A204.1 (cell line): Measurements from ENCODE around the gene OR6C4.
"Not testable (repeated sequence)": the region's sequence is repeated elsewhere in the genome, so short reads cannot be mapped to it uniquely, and the experiment has no call there.

Experiments used
- FAIRE-seq: peaks from 2 replicates; lab custom pipeline; 2012; peaks lifted over from hg19 to GRCh38; lab: Jason Lieb, UNC

Gene OR6C4

GRCh38 chr12:55549302-55549701 is at the start of gene OR6C4:
TSS of gene OR6C4 (plus strand) at chr12:55549602. CDS start at chr12:55551227, 1,625 bp downstream.
- FAIRE-seq: no peak

- no peak for FAIRE-seq
Observed at GRCh38 chr12:55499810-55500252, 49.6 kb upstream of the OR6C4 start.

GRCh38 chr12:55501601-55502000 is 47.8 kb upstream of the OR6C4 start:
- no peak for FAIRE-seq

DNA sequence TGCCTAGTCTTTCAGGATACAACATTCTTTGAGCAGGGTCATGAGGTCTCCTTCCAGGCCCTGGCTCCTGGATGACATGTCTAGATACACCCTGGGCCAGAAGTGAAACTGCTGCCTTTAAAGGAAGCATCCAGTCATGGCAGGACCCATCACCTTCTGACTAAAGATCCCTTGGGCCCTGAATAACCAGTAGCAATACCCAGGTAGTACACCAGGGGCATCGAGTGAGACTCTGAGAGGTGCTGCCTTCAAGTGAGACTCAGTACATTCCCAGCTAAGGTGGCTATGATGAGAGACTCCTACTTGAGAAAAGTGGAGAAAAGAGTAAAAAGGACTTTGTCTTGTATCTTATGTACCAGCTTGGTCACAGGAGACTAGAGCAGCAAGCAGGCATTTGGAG is 33.7 kb upstream of the OR6C4 start:
- no peak for FAIRE-seq

GRCh38 chr12:55516391-55516790 is 33.0 kb upstream of the OR6C4 start:
- no peak for FAIRE-seq

GRCh38 chr12:55548235-55548634 is 1.2 kb upstream of the OR6C4 start:
- not testable (repeated sequence) for FAIRE-seq

GRCh38 chr12:55548756-55549155 is 646 bp upstream of the OR6C4 start:
- FAIRE-seq: no peak

GRCh38 chr12:55554296-55554695 is 4.9 kb downstream of the OR6C4 start:
- no peak for FAIRE-seq

DNA sequence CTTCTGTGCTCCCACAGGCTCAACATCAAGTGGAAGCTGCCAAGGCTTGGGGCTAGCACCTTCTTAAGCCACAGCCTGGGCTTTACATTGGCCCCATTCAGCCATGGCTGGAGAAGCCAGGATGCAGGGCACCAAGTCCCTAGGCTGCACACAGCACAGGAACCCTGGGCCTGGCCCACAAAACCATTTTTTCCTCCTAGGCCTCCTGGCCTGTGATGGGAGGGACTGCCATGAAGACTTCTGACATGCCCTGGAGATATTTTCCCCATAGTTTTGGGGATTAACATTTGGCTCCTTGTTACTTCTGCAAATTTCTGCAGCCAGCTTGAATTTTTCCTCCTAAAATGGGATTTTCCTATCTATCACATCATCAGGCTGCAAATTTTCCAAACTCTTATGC is 20.7 kb downstream of the OR6C4 start:
- FAIRE-seq: not testable (repeated sequence)

DNA sequence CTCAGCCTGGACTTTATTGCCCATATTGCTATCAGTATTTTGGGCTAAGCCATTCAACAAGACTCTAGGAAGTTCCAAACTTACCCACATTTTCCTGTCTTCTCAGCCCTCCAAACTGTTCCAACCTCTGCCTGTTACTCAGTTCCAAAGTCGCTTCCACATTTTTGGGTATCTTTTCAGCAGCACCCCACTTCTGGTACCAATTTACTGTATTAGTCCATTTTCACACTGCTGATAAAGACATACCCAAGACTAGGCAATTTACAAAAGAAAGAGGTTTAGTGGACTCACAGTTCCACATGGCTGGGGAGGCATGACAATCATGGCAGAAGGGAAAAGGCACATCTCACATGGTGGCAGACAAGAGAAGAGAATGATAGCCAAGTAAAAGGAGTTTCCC is 21.3 kb downstream of the OR6C4 start:
- FAIRE-seq: not testable (repeated sequence)

DNA sequence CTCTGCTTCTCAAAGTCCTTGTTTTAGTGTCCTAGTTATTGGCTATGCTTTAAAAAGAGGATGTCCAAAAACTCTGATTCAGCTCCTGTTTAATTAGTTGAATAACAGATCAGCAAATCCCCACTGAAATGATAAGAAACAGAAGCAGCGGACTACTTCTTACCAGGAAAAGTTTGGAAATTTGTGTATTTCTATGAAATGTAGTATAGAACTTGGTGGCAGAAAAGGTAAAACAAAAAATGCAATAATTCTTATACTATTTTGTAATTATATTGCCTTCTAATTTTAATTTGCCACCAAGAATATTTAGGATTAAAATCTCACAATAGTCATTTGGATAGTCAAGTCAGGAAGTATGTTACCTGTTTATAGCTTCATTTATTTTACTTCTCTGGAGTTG is 22.8 kb downstream of the OR6C4 start, which contains the start of gene OR2AP1:
Gene OR2AP1, plus strand, starts transcription at position 301 of the 400 bp plus-strand sequence. CDS start 1,947 bp downstream, outside the sequence.
- no peak for FAIRE-seq

DNA sequence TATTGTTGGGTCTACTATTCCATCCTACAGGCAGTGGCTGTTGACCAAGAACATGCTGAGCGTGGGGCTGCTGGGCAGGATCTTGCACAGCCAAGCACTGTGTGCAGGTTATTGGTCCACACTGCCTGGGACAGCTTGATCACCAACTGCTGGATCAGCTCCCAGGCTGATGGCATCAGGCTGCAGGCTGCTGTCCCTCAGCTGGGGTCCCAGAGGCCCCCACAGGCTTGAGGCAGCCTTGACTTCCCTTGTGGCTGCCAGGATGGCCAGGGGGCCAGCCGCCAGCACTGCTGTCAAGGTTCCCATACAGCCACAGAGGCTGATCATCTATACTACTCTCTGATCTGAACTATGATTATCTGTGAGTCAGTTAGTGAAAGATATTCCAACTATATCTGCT is 32.7 kb downstream of the OR6C4 start:
- FAIRE-seq: no peak

- no peak for FAIRE-seq
Observed at GRCh38 chr12:55585817-55586216, 36.4 kb downstream of the OR6C4 start.

DNA sequence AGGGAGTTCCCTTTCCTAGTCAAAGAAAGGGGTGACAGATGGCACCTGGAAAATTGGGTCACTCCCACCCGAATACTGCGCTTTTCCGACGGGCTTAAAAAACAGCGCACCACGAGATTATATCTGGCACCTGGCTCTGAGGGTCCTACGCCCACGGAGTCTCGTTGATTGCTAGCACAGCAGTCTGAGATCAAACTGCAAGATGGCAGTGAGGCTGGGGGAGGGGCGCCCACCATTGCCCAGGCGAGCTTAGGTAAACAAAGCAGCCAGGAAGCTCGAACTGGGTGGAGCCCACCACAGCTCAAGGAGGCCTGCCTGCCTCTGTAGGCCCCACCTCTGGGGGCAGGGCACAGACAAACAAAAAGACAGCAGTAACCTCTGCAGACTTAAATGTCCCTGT is 40.8 kb downstream of the OR6C4 start:
- not testable (repeated sequence) for FAIRE-seq
